GM23338 (cell line): Measurements from ENCODE around the gene TPRKB. TPM values are rescaled to one million over a fixed set of nuclear protein-coding genes. Genes with fewer than 3 reads are reported as not detected.
A peak's percentile ranks its signal among the peaks of the same experiment; 100 is the strongest.
"Not testable (repeated sequence)": the region's sequence is repeated elsewhere in the genome, so short reads cannot be mapped to it uniquely, and the experiment has no call there.

Experiments
- ATAC-seq: fragments of 200-7000 bp; cut with Tn5 transposase; 3 replicates; pipeline ENCODE4 v1.9.1; 2020
- DNase-seq: peaks from one replicate; pipeline ENCODE4 v3.0.0-alpha.2; 2015; ENCODE audit warnings: low spot score
- H2AFZ ChIP-seq: fragments of 200-600 bp; sonication (generic); 2 replicates; pipeline ENCODE4 v1.8.0; 2016; ENCODE audit warnings: antibody characterized with exemption, mild to moderate bottlenecking, moderate library complexity
- H3F3A ChIP-seq: fragments of 200-600 bp; sonication (generic); replicated peaks from 2 replicates; pipeline ENCODE4 v1.8.0; 2017; ENCODE audit warnings: antibody characterized with exemption, mixed run types, low read depth
- H3K27ac ChIP-seq: fragments of 200-600 bp; sonication (generic); 2 replicates; pipeline ENCODE4 v1.6.1; 2016; ENCODE audit warnings: low read depth
- H3K27me3 ChIP-seq: fragments of 200-600 bp; sonication (generic); 2 replicates; pipeline ENCODE4 v1.8.0; 2016; ENCODE audit warnings: mild to moderate bottlenecking, mixed run types, moderate library complexity; ENCODE audit not compliant: insufficient read depth
- H3K36me3 ChIP-seq: fragments of 200-600 bp; sonication (generic); 2 replicates; pipeline ENCODE4 v1.8.0; 2016; ENCODE audit warnings: mild to moderate bottlenecking; ENCODE audit not compliant: insufficient read depth
- H3K4me1 ChIP-seq: fragments of 200-600 bp; sonication (generic); 2 replicates; pipeline ENCODE4 v1.8.0; 2016; ENCODE audit warnings: mild to moderate bottlenecking, moderate library complexity; ENCODE audit not compliant: insufficient read depth
- H3K4me2 ChIP-seq: fragments of 200-600 bp; sonication (generic); 2 replicates; pipeline ENCODE4 v1.7.1; 2017; ENCODE audit warnings: mixed run types
- H3K4me3 ChIP-seq: fragments of 200-600 bp; sonication (generic); 2 replicates; pipeline ENCODE4 v1.6.1; 2016; ENCODE audit warnings: mixed run types
- H3K79me2 ChIP-seq: fragments of 200-600 bp; sonication (generic); replicated peaks from 2 replicates; pipeline ENCODE4 v1.8.0; 2017; ENCODE audit warnings: mild to moderate bottlenecking; ENCODE audit not compliant: insufficient read depth
- H3K9me2 ChIP-seq: fragments of 200-600 bp; sonication (generic); 2 replicates; pipeline ENCODE4 v1.8.0; 2017; ENCODE audit not compliant: insufficient read depth
- H4K20me1 ChIP-seq: fragments of 200-600 bp; sonication (generic); replicated peaks from 2 replicates; pipeline ENCODE4 v1.8.0; 2017; ENCODE audit warnings: mild to moderate bottlenecking; ENCODE audit not compliant: insufficient read depth
- H3K27ac Mint-ChIP-seq: 2 replicates; pipeline ENCODE4 v1.8.0; 2020; ENCODE audit warnings: inconsistent platforms, mild to moderate bottlenecking, moderate library complexity, mixed read lengths
- H3K27me3 Mint-ChIP-seq: 3 replicates; pipeline ENCODE4 v1.8.0; 2022; ENCODE audit warnings: low read depth, mild to moderate bottlenecking, moderate library complexity, mixed read lengths, inconsistent platforms; ENCODE audit not compliant: insufficient read depth, poor library complexity
- H3K36me3 Mint-ChIP-seq: 3 replicates; pipeline ENCODE4 v1.8.0; 2021; ENCODE audit warnings: low read depth, mild to moderate bottlenecking, inconsistent platforms, moderate library complexity, mixed read lengths
- H3K4me1 Mint-ChIP-seq: 3 replicates; pipeline ENCODE4 v1.8.0; 2020; ENCODE audit warnings: mild to moderate bottlenecking, inconsistent platforms, mixed read lengths
- H3K4me3 Mint-ChIP-seq: 3 replicates; pipeline ENCODE4 v1.8.0; 2021; ENCODE audit warnings: moderate library complexity, mild to moderate bottlenecking, inconsistent platforms, mixed read lengths
- H3K9me3 Mint-ChIP-seq: 3 replicates; pipeline ENCODE4 v1.8.0; 2020; ENCODE audit warnings: moderate library complexity, mild to moderate bottlenecking, inconsistent platforms, mixed read lengths
- polyA plus RNA-seq: library from polyadenylated mRNA; unstranded; fragments of >200 nt; fragmentation: Nextera tagmentation; extraction: Ambion mirVana; gene quantifications from 2 replicates; pipeline ENCODE4 v1.2.1, GENCODE V29; 2016
- total RNA-seq: library from RNA; depleted of rRNA; stranded (reverse); fragments of >200 nt; shearing (Covaris generic); gene quantifications from 2 replicates; pipeline ENCODE4 v1.2.3, GENCODE V29; 2014; rRNA removed
- TF ChIP-seq, protein P1 (sequence below), 2 experiments: fragments of 200-600 bp in 1 of 2; sonication (generic) in 1 of 2; conservative IDR thresholded peaks; 2 replicates each; pipeline versions ENCODE4 v1.5.1 to v1.6.1; 2016 to 2017; ENCODE audit warnings: antibody characterized with exemption in 2 of 2, low read depth in 2 of 2, mild to moderate bottlenecking in 2 of 2, moderate library complexity in 1 of 2

Gene TPRKB
- total and polyA plus RNA-seq, 2 experiments from 2014 or later, result 31.2 to 186 TPM

DNA sequence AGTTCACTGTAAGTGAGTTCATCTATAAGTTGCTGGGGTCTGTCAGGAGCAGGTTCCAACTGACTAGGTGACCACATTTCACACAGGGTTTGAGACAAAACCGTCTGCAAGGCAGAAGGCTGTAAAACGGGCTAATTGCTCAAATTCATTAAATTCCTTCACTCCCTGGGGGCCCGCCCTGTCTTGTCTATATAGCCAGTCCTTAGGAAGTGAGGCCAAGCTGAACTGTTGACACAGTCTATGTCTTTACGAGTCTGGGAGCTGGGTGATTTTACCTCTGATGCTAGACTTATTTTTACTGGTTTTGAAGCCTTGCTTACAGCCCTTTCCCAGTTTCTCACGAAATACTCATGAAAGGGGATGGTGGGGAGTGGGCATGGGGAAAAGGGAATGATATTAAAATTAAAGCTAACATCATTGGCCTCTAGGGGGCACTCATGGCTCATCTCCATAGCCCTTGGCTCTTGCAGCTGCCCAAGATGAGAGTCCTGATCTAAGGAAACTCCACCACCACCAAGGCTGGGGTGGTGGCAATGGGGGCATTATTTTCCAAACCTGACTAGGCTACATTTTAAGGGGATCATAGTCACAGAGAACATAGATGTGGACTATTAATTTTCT, 57.1 kb downstream of the TPRKB start:
- ATAC-seq (peak; percentile 85), DNase-seq (peak; percentile 81)
- H3K9me3 Mint-ChIP-seq, H3K27me3 ChIP-seq, H3K27ac Mint-ChIP-seq, H3K9me2 ChIP-seq, H4K20me1 ChIP-seq, H3K79me2 ChIP-seq, H3F3A ChIP-seq, H3K4me1 Mint-ChIP-seq, H3K4me3 ChIP-seq, H3K27ac ChIP-seq, H3K36me3 Mint-ChIP-seq, H3K36me3 ChIP-seq, H3K27me3 Mint-ChIP-seq, H3K4me1 ChIP-seq, H3K4me3 Mint-ChIP-seq: not testable (repeated sequence)
- H2AFZ ChIP-seq, result 0 out of 2 replicates have a peak overlapping the region, but pooled peaks have one; percentile 12
- H3K4me2 ChIP-seq, result peak overlapping the region; percentile 18; the same call in 1 of the 2 replicates
- TF ChIP-seq, protein P1, sequence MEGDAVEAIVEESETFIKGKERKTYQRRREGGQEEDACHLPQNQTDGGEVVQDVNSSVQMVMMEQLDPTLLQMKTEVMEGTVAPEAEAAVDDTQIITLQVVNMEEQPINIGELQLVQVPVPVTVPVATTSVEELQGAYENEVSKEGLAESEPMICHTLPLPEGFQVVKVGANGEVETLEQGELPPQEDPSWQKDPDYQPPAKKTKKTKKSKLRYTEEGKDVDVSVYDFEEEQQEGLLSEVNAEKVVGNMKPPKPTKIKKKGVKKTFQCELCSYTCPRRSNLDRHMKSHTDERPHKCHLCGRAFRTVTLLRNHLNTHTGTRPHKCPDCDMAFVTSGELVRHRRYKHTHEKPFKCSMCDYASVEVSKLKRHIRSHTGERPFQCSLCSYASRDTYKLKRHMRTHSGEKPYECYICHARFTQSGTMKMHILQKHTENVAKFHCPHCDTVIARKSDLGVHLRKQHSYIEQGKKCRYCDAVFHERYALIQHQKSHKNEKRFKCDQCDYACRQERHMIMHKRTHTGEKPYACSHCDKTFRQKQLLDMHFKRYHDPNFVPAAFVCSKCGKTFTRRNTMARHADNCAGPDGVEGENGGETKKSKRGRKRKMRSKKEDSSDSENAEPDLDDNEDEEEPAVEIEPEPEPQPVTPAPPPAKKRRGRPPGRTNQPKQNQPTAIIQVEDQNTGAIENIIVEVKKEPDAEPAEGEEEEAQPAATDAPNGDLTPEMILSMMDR (conservative IDR thresholded peaks at IDR 0.05; ENCODE audit: low read depth in 2 of 2), result peak; percentile 62 to 72

Other genes starting within 250 kb of the TPRKB start
- gene NAT8, start 94.9 kb downstream of the TPRKB start, total RNA-seq, result not detected in 2 replicates
- gene NAT8, start 94.9 kb downstream of the TPRKB start, polyA plus RNA-seq, result not detected in 2 replicates
- 19.1 and 23.3 TPM in 2 replicates for gene DUSP11, start 42.8 kb upstream of the TPRKB start, total RNA-seq
- gene DUSP11, start 42.8 kb upstream of the TPRKB start, polyA plus RNA-seq, result 21.0 TPM in 2 replicates
- 0.14 TPM in 1 of 2 replicates, not detected in the other for gene C2orf78, start 46.8 kb upstream of the TPRKB start, total RNA-seq
- 0.14 and 0.18 TPM in 2 replicates for gene C2orf78, start 46.8 kb upstream of the TPRKB start, polyA plus RNA-seq
- gene STAMBP, start 91.6 kb upstream of the TPRKB start, total RNA-seq, result 33.9 and 40.4 TPM in 2 replicates
- 89.7 and 106 TPM in 2 replicates for gene STAMBP, start 91.6 kb upstream of the TPRKB start, polyA plus RNA-seq
- gene ACTG2, start 155.7 kb upstream of the TPRKB start, total RNA-seq, result 8.5 and 8.8 TPM in 2 replicates
- 6.3 and 8.0 TPM in 2 replicates for gene ACTG2, start 155.7 kb upstream of the TPRKB start, polyA plus RNA-seq
- gene DGUOK, start 189.5 kb upstream of the TPRKB start, total RNA-seq, result 57.2 and 68.4 TPM in 2 replicates
- gene DGUOK, start 189.5 kb upstream of the TPRKB start, polyA plus RNA-seq, result 287 and 292 TPM in 2 replicates
- 18.3 and 19.9 TPM in 2 replicates for gene TET3, start 247.6 kb upstream of the TPRKB start, total RNA-seq
- gene TET3, start 247.6 kb upstream of the TPRKB start, polyA plus RNA-seq, result 3.6 and 3.8 TPM in 2 replicates